CD4-positive, alpha-beta T cell (primary cell): Measurements from ENCODE around the gene CRABP1. TPM values are rescaled to one million over a fixed set of nuclear protein-coding genes. Genes with fewer than 3 reads are reported as not detected.

Experiments
- ATAC-seq: fragments of 200-7000 bp; cut with Tn5 transposase; one replicate; pipeline ENCODE4 v1.10.0; 2022; ENCODE audit warnings: mild to moderate bottlenecking; ENCODE audit not compliant: poor library complexity
- CTCF ChIA-PET: fragments of 350-600 bp; sonication (Branson Sonifier 250); formaldehyde crosslinking; loops from one replicate; lab custom pipeline; 2021; ENCODE audit warnings: antibody characterized with exemption, inconsistent platforms; lab: Charles Lee
- POLR2A ChIA-PET: fragments of 350-600 bp; sonication (Branson Sonifier 250); formaldehyde crosslinking; loops from one replicate; lab custom pipeline; 2021; ENCODE audit warnings: antibody characterized with exemption, inconsistent platforms; lab: Charles Lee
- DNase-seq, 14 experiments: peaks; one replicate each; pipeline ENCODE4 v3.0.0-alpha.2; 2013 to 2020; ENCODE audit warnings: mixed read lengths in 2 of 14
- H3K27ac ChIP-seq, 2 donors: one replicate each; pipeline versions ENCODE4 v1.5.1 to v1.7.0; 2013; ENCODE audit warnings: low read length in 2 of 2, low read depth in 1 of 2, mild to moderate bottlenecking in 1 of 2
- H3K27me3 ChIP-seq, 2 experiments: 1 replicate in 1 of 2; 2 replicates in 1 of 2; pipeline versions ENCODE4 v1.6.1 to v1.7.0; 2013; ENCODE audit warnings: low read length in 2 of 2, control low read depth in 1 of 2, mild to moderate bottlenecking in 1 of 2, moderate library complexity in 1 of 2; ENCODE audit not compliant: insufficient read depth in 2 of 2, control insufficient read depth in 1 of 2
- H3K36me3 ChIP-seq: one replicate; pipeline ENCODE4 v1.6.1; 2013; ENCODE audit warnings: low read length, control low read depth; ENCODE audit not compliant: insufficient read depth
- H3K4me1 ChIP-seq: one replicate; pipeline ENCODE4 v1.6.1; 2013; ENCODE audit warnings: low read length, control low read depth; ENCODE audit not compliant: insufficient read depth
- H3K4me3 ChIP-seq: one replicate; pipeline ENCODE4 v1.5.1; 2013; ENCODE audit warnings: mild to moderate bottlenecking, low read length, moderate library complexity
- H3K9me3 ChIP-seq, 2 experiments: 1 replicate in 1 of 2; 2 replicates in 1 of 2; pipeline versions ENCODE4 v1.6.1 to v1.7.0; 2013; ENCODE audit warnings: low read length in 2 of 2, mild to moderate bottlenecking in 2 of 2, control low read depth in 1 of 2, moderate library complexity in 1 of 2; ENCODE audit not compliant: control insufficient read depth in 1 of 2, insufficient read depth in 1 of 2
- H3K27ac Mint-ChIP-seq: one replicate; pipeline ENCODE4 v1.8.0; 2020; ENCODE audit warnings: mixed read lengths
- H3K27me3 Mint-ChIP-seq: one replicate; pipeline ENCODE4 v1.8.0; 2021; ENCODE audit warnings: mixed read lengths
- H3K36me3 Mint-ChIP-seq: one replicate; pipeline ENCODE4 v1.8.0; 2021; ENCODE audit warnings: low read depth, mixed read lengths
- H3K4me1 Mint-ChIP-seq: one replicate; pipeline ENCODE4 v1.8.0; 2021; ENCODE audit warnings: low read depth, mixed read lengths
- H3K4me3 Mint-ChIP-seq: one replicate; pipeline ENCODE4 v1.8.0; 2020; ENCODE audit warnings: mild to moderate bottlenecking, mixed read lengths
- H3K9me3 Mint-ChIP-seq: one replicate; pipeline ENCODE4 v1.8.0; 2020; ENCODE audit warnings: mixed read lengths
- intact Hi-C, 2 experiments: fragments of 100-400 bp; cut with DNase I in 1 of 2; cut with micrococcal nuclease in 1 of 2; formaldehyde crosslinking; loops; one replicate each; pipeline versions ENCODE4 v1.15.1 to v1.9.0; 2023 to 2025; cut with DNase I, micrococcal nuclease
- total RNA-seq, 174 experiments: library from RNA in 2 of 174; stranded (reverse) in 2 of 174; gene quantifications; one replicate each; pipeline ENCODE4 v1.2.3 and lab custom pipeline; 2021 to 2026
- TF ChIP-seq, protein P1 (sequence below): fragments of 200-600 bp; IDR thresholded peaks from one replicate; pipeline ENCODE4 v1.8.0; 2022; ENCODE audit warnings: antibody characterized with exemption, mild to moderate bottlenecking

CRABP1 gene
- total RNA-seq, 2 experiments from 2014 or later, result not detected

DNA sequence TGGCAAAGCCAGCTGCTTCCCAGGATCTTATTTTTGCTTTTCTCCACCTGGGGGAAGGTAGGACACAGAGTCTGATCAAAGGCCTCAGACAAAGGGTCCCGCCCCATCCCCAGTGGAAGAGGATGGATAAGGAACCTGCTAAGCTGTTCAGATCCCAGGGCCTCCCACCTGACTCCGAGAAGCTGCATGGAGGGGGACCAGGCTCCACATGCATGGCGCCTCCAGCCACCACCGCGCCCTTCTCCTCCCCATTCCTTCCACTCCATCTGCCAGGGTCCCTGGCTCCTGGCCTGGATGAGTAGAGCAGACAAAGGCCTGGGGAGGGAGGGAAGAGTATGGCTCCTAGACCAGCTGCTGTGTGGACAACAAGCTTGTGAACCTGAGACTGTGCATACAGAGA is 20.0 kb upstream of the CRABP1 start:
- H3K4me1 ChIP-seq, result no peaks in the 10 kb centered on the region
- Mint-ChIP-seq H3K9me3 (no peaks in the 10 kb centered on the region), H3K4me1 (no peaks in the 10 kb centered on the region), H3K27me3 (no peaks in the 10 kb centered on the region), H3K27ac (no peak overlapping the region), H3K4me3 (no peak overlapping the region), H3K36me3 (no peaks in the 10 kb centered on the region)
- H3K4me3 ChIP-seq, result no peak overlapping the region
- H3K9me3 ChIP-seq, result no peaks in the 10 kb centered on the region
- ChIA-PET CTCF (no interaction called here), POLR2A (no interaction called here)
- TF ChIP-seq, protein P1, sequence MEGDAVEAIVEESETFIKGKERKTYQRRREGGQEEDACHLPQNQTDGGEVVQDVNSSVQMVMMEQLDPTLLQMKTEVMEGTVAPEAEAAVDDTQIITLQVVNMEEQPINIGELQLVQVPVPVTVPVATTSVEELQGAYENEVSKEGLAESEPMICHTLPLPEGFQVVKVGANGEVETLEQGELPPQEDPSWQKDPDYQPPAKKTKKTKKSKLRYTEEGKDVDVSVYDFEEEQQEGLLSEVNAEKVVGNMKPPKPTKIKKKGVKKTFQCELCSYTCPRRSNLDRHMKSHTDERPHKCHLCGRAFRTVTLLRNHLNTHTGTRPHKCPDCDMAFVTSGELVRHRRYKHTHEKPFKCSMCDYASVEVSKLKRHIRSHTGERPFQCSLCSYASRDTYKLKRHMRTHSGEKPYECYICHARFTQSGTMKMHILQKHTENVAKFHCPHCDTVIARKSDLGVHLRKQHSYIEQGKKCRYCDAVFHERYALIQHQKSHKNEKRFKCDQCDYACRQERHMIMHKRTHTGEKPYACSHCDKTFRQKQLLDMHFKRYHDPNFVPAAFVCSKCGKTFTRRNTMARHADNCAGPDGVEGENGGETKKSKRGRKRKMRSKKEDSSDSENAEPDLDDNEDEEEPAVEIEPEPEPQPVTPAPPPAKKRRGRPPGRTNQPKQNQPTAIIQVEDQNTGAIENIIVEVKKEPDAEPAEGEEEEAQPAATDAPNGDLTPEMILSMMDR, result no peak
- H3K36me3 ChIP-seq, result no peaks in the 10 kb centered on the region
- H3K27me3 ChIP-seq, result no peaks in the 10 kb centered on the region
- DNase-seq (no peak), ATAC-seq (no peak)
- no peak overlapping the region for H3K27ac ChIP-seq
- intact Hi-C loops, result no loop called here

DNA sequence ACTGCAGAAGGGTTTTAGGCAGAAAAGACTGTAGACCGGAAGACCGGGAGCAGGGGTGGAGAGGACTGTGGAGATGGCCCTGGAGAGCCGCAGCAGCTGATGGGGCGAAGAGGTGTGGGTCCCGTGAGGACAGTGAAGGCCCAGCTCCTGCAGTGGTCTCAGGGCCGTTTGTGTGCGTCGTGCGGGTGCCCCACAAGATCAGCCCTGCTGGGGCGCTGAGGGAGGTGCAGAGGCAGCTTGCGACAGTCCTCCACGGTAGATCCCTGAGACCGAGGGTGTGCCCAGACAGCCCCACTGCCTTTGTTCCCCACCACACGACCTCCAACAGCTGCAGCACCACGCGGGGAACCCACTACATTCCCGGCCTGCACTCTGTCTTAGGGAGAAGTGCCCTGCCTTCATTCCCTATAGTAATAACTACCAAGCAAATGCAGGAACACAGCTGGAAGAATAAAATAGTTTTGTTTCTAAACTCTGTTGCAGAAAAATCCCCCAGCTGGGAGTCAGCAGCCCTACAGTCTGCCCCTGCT is 19.0 kb upstream of the CRABP1 start:
- no peak for DNase-seq
- Mint-ChIP-seq H3K4me3 (no peak overlapping the region), H3K36me3 (no peaks in the 10 kb centered on the region), H3K9me3 (no peaks in the 10 kb centered on the region), H3K4me1 (no peaks in the 10 kb centered on the region), H3K27ac (no peak overlapping the region), H3K27me3 (no peaks in the 10 kb centered on the region)
- intact Hi-C loops, result no loop called here
- ChIA-PET POLR2A (interaction anchor here (0.7 kb wide), 1 partner anchor 21 kb away, joined by 3 read pairs; the partner anchor contains the start of gene SKIC8), CTCF (no interaction called here)
- TF ChIP-seq, protein P1, result no peak
- H3K36me3 ChIP-seq, result no peaks in the 10 kb centered on the region
- no peak overlapping the region for H3K4me3 ChIP-seq
- no peaks in the 10 kb centered on the region for H3K4me1 ChIP-seq
- no peak for ATAC-seq
- H3K9me3 ChIP-seq, result no peaks in the 10 kb centered on the region
- H3K27ac ChIP-seq, result no peak overlapping the region
- H3K27me3 ChIP-seq, result no peaks in the 10 kb centered on the region

DNA sequence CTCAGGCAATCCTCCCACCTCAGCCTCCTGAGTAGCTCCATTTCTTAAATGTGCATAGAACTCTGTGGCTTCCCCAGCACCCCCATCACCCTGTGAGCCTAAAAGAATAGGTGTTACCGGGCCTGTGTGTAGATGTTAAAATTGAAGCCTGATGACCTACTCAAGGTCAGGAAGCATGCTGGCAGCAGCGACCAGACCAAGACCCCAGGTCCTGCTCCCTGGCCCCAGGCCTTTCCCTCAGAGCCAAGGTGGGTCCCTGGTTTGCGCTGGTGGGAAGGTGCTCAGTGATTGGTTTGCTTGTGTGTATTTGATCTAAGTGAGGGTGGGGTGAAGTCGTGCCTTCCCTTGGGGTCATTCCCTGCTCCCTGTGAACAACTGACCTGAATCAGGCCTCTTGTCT is 18.4 kb upstream of the CRABP1 start:
- no peaks in the 10 kb centered on the region for H3K27me3 ChIP-seq
- H3K4me3 Mint-ChIP-seq, result no peak overlapping the region
- ChIA-PET POLR2A (interaction anchor here (0.7 kb wide), 1 partner anchor 22 kb away, joined by 3 read pairs; the partner anchor contains the start of gene SKIC8), CTCF (no interaction called here)
- no peaks in the 10 kb centered on the region for H3K27me3 Mint-ChIP-seq
- H3K9me3 Mint-ChIP-seq, result no peaks in the 10 kb centered on the region
- H3K9me3 ChIP-seq, result no peaks in the 10 kb centered on the region
- no peak overlapping the region for H3K4me3 ChIP-seq
- TF ChIP-seq, protein P1, result no peak
- intact Hi-C loops, result no loop called here
- H3K36me3 Mint-ChIP-seq, result no peaks in the 10 kb centered on the region
- DNase-seq, result no peak
- H3K27ac ChIP-seq, result no peak overlapping the region
- H3K4me1 ChIP-seq, result no peaks in the 10 kb centered on the region
- H3K4me1 Mint-ChIP-seq, result no peaks in the 10 kb centered on the region
- no peak for ATAC-seq
- no peak overlapping the region for H3K27ac Mint-ChIP-seq
- no peaks in the 10 kb centered on the region for H3K36me3 ChIP-seq
